DMS 273 treated with DMSO at 0.1 percent for 48 hours (cell line): ENCODE results near the gene KANK4.
"Not testable (repeated sequence)": the region's sequence is repeated elsewhere in the genome, so short reads cannot be mapped to it uniquely, and the experiment has no call there.

ENCODE experiments used
- DNase-seq: peaks from one replicate; lab custom pipeline; 2025; lab: John Stamatoyannopoulos, UW

KANK4 gene

GRCh38 chr1:62237950-62238374 is 81.3 kb downstream of the KANK4 start:
- DNase-seq, result no peak

GRCh38 chr1:62237361-62237760 is 81.9 kb downstream of the KANK4 start:
- DNase-seq, result no peak

- DNase-seq, result no peak
These were observed 83.7 kb downstream of the KANK4 start for GRCh38 chr1:62235576-62235975.

- no peak for DNase-seq
These were observed 84.5 kb downstream of the KANK4 start for GRCh38 chr1:62234688-62235087.

- DNase-seq, result no peak
These were observed 85.2 kb downstream of the KANK4 start for GRCh38 chr1:62233926-62234450.

- no peak for DNase-seq
These were observed 86.4 kb downstream of the KANK4 start for GRCh38 chr1:62232871-62233278.

GRCh38 chr1:62230718-62231117 is 88.5 kb downstream of the KANK4 start:
- no peak for DNase-seq

- no peak for DNase-seq
These were observed 89.3 kb downstream of the KANK4 start for GRCh38 chr1:62229932-62230331.

GRCh38 chr1:62229468-62229867 is 89.8 kb downstream of the KANK4 start:
- peak; percentile 16 for DNase-seq

- DNase-seq, result no peak
These were observed 90.4 kb downstream of the KANK4 start for GRCh38 chr1:62228883-62229187.

- DNase-seq, result no peak
These were observed 90.9 kb downstream of the KANK4 start for GRCh38 chr1:62228136-62228882.

- DNase-seq, result no peak
These were observed 91.7 kb downstream of the KANK4 start for GRCh38 chr1:62227496-62227895.

- no peak for DNase-seq
These were observed 95.1 kb downstream of the KANK4 start for GRCh38 chr1:62224182-62224581.

- no peak for DNase-seq
These were observed 96.9 kb downstream of the KANK4 start for GRCh38 chr1:62222321-62222720.

GRCh38 chr1:62221171-62221570 is 98.1 kb downstream of the KANK4 start:
- no peak for DNase-seq

- DNase-seq, result not testable (repeated sequence)
These were observed 98.8 kb downstream of the KANK4 start for GRCh38 chr1:62220456-62220855.

GRCh38 chr1:62218604-62219003 is 100.6 kb downstream of the KANK4 start:
- DNase-seq, result no peak

- DNase-seq, result no peak
These were observed 105.9 kb downstream of the KANK4 start for GRCh38 chr1:62213075-62213914.

GRCh38 chr1:62212411-62212810 is 106.8 kb downstream of the KANK4 start:
- DNase-seq, result no peak

GRCh38 chr1:62210960-62211359 is 108.3 kb downstream of the KANK4 start:
- DNase-seq, result no peak

GRCh38 chr1:62209931-62210595 is 109.2 kb downstream of the KANK4 start:
- peak; percentile 27 for DNase-seq

GRCh38 chr1:62208970-62209369 is 110.3 kb downstream of the KANK4 start:
- no peak for DNase-seq

GRCh38 chr1:62208087-62208486 is 111.1 kb downstream of the KANK4 start:
- DNase-seq, result no peak
